Keratinocyte (primary cell): ENCODE results near the gene PRKCA.

ENCODE experiments used
- CTCF ChIP-seq, 3 experiments: IDR thresholded peaks in 1 of 3; conservative IDR thresholded peaks in 1 of 3; optimal IDR thresholded peaks in 1 of 3; 2 replicates in 2 of 3; 3 replicates in 1 of 3; pipeline versions ENCODE3 to v1.5.1; 2011; ENCODE audit warnings: low read length in 3 of 3, mild to moderate bottlenecking in 3 of 3, moderate library complexity in 2 of 3, control low read depth in 1 of 3, inconsistent platforms in 1 of 3; ENCODE audit not compliant: insufficient read depth in 2 of 3; ENCODE audit errors: extremely low read depth in 1 of 3
- EZH2 ChIP-seq: IDR thresholded peaks from one replicate; pipeline ENCODE4 v1.6.1; 2012; ENCODE audit warnings: inconsistent platforms, mild to moderate bottlenecking, low read length, moderate library complexity

- TF ChIP-seq CTCF (optimal IDR thresholded peaks at IDR 0.05 in 1 of 3, IDR thresholded peaks at IDR 0.05 in 1 of 3, conservative IDR thresholded peaks at IDR 0.05 in 1 of 3; ENCODE audit: extremely low read depth in 1 of 3, insufficient read depth in 2 of 3, low read length in 3 of 3) (no peak), EZH2 (no peak)
Observed at GRCh38 chr17:66271512-66271911, 30.9 kb upstream of the PRKCA start.
